C4-2B (cell line): ENCODE data around the gene MEAK7.

Source experiments
- ZFX ChIP-seq: fragments of 450-650 bp; IDR thresholded peaks from 2 replicates; pipeline ENCODE4 v1.6.1; 2017
- TF ChIP-seq, protein P1 (sequence below): fragments of 450-650 bp; conservative IDR thresholded peaks from 2 replicates; pipeline ENCODE4 v1.5.1; 2017; ENCODE audit warnings: mild to moderate bottlenecking

GRCh38 chr16:84519855-84520254, 15.4 kb upstream of the MEAK7 start:
- TF ChIP-seq, protein P1, sequence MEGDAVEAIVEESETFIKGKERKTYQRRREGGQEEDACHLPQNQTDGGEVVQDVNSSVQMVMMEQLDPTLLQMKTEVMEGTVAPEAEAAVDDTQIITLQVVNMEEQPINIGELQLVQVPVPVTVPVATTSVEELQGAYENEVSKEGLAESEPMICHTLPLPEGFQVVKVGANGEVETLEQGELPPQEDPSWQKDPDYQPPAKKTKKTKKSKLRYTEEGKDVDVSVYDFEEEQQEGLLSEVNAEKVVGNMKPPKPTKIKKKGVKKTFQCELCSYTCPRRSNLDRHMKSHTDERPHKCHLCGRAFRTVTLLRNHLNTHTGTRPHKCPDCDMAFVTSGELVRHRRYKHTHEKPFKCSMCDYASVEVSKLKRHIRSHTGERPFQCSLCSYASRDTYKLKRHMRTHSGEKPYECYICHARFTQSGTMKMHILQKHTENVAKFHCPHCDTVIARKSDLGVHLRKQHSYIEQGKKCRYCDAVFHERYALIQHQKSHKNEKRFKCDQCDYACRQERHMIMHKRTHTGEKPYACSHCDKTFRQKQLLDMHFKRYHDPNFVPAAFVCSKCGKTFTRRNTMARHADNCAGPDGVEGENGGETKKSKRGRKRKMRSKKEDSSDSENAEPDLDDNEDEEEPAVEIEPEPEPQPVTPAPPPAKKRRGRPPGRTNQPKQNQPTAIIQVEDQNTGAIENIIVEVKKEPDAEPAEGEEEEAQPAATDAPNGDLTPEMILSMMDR = no peak
- TF ChIP-seq ZFX = no peak
